ENCODE results near the gene RRM2.

DNA sequence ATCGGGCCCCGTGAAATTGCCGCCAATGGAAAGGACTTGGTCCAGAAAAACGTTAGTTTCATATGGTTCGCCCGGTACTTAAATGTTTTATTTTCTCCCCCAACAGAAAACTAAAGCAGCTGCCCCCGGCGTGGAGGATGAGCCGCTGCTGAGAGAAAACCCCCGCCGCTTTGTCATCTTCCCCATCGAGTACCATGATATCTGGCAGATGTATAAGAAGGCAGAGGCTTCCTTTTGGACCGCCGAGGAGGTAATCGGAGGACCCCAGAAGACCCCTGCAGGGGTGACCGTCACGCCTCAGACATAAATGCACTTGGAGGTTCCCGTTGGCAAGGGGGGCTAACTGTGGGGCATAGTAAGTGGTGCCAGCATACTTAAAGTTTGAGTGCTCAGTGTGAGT, 742 bp downstream of the RRM2 start:
- no peak for TF ChIP-seq POLR2AphosphoS5 (IDR thresholded peaks at IDR 0.05)
- no peak for TF ChIP-seq CTCF (IDR thresholded peaks at IDR 0.05)
- TF ChIP-seq POLR2A (IDR thresholded peaks at IDR 0.05) = no peak
